SK-N-SH (cell line): ENCODE results near the gene SVIL. TPM values are rescaled to one million over a fixed set of nuclear protein-coding genes. Genes with fewer than 3 reads are reported as not detected.

Source experiments
- CTCF ChIA-PET: fragments of 300-600, 350-600 bp; formaldehyde crosslinking; extraction: SDS; loops from one replicate; lab custom pipeline; 2021; lab: Yijun Ruan, JAX
- POLR2A ChIA-PET: fragments of 350-600 bp; sonication (Branson Sonifier 250); formaldehyde crosslinking; extraction: SDS; loops from one replicate; lab custom pipeline; 2020; ENCODE audit warnings: antibody characterized with exemption, inconsistent platforms; lab: Yijun Ruan, JAX
- DNase-seq: peaks from one replicate; pipeline ENCODE4 v3.0.0; 2012
- H2AFZ ChIP-seq: fragments of 200-600 bp; sonication (generic); 2 replicates; pipeline ENCODE4 v1.8.1; 2016; ENCODE audit warnings: antibody characterized with exemption, mild to moderate bottlenecking, low read depth
- H3F3A ChIP-seq: fragments of 200-600 bp; sonication (generic); replicated peaks from 2 replicates; pipeline ENCODE3; 2016; ENCODE audit warnings: antibody characterized with exemption, mild to moderate bottlenecking; ENCODE audit not compliant: insufficient read depth
- H3K27ac ChIP-seq, 2 experiments: fragments of 200-500 bp in 1 of 2; fragments of 200-600 bp in 1 of 2; sonication (Bioruptor generic) in 1 of 2; sonication (generic), shearing (Covaris generic) in 1 of 2; 2 replicates each; pipeline versions ENCODE4 v1.5.1 to v1.6.1; 2014 to 2016; ENCODE audit warnings: low read depth in 2 of 2, inconsistent platforms in 1 of 2, low read length in 1 of 2, mild to moderate bottlenecking in 1 of 2, mixed read lengths in 1 of 2
- H3K27me3 ChIP-seq: fragments of 200-600 bp; sonication (generic), shearing (Covaris generic); 2 replicates; pipeline ENCODE4 v1.6.1; 2016; ENCODE audit warnings: mixed run types; ENCODE audit not compliant: insufficient read depth
- H3K36me3 ChIP-seq, 2 experiments: fragments of 200-500 bp in 1 of 2; fragments of 200-600 bp in 1 of 2; sonication (Bioruptor generic) in 1 of 2; sonication (generic) in 1 of 2; replicated peaks in 1 of 2; 2 replicates each; pipeline versions ENCODE3 to v1.5.1; 2014 to 2016; ENCODE audit warnings: low read length in 1 of 2, mild to moderate bottlenecking in 1 of 2; ENCODE audit not compliant: insufficient read depth in 2 of 2, control insufficient read depth in 1 of 2
- H3K4me1 ChIP-seq, 2 experiments: fragments of 200-500 bp in 1 of 2; fragments of 200-600 bp in 1 of 2; sonication (Bioruptor generic) in 1 of 2; sonication (generic), shearing (Covaris generic) in 1 of 2; 2 replicates each; pipeline versions ENCODE4 v1.5.1 to v1.6.1; 2014 to 2016; ENCODE audit warnings: low read depth in 1 of 2, low read length in 1 of 2, mixed run types in 1 of 2; ENCODE audit not compliant: insufficient read depth in 2 of 2, control insufficient read depth in 1 of 2
- H3K4me2 ChIP-seq: fragments of 200-600 bp; sonication (generic), shearing (Covaris generic); 2 replicates; pipeline ENCODE4 v1.6.1; 2017; ENCODE audit warnings: mixed run types
- H3K4me3 ChIP-seq, 2 experiments: fragments of 200-500 bp in 1 of 2; fragments of 200-600 bp in 1 of 2; sonication (Bioruptor generic) in 1 of 2; sonication (generic), shearing (Covaris generic) in 1 of 2; 2 replicates each; pipeline versions ENCODE4 v1.5.1 to v1.8.1; 2014 to 2016; ENCODE audit warnings: low read depth in 2 of 2, inconsistent platforms in 1 of 2, low read length in 1 of 2, mild to moderate bottlenecking in 1 of 2, mixed read lengths in 1 of 2, moderate library complexity in 1 of 2
- H3K79me2 ChIP-seq: fragments of 200-600 bp; sonication (generic); 2 replicates; pipeline ENCODE4 v1.8.1; 2017; ENCODE audit warnings: mild to moderate bottlenecking; ENCODE audit not compliant: insufficient read depth
- H3K9ac ChIP-seq: fragments of 200-600 bp; sonication (generic); 2 replicates; pipeline ENCODE4 v1.6.1; 2017; ENCODE audit warnings: mixed run types
- H3K9me2 ChIP-seq: fragments of 200-600 bp; sonication (generic); 2 replicates; pipeline ENCODE4 v1.6.1; 2017; ENCODE audit warnings: mixed run types
- H3K9me3 ChIP-seq: fragments of 200-600 bp; sonication (generic); 2 replicates; pipeline ENCODE4 v1.6.1; 2017; ENCODE audit warnings: mixed run types, mild to moderate bottlenecking, moderate library complexity
- H4K20me1 ChIP-seq: fragments of 200-600 bp; sonication (generic); 2 replicates; pipeline ENCODE4 v1.6.1; 2017; ENCODE audit warnings: mild to moderate bottlenecking, mixed run types; ENCODE audit not compliant: insufficient read depth
- CTCF ChIP-seq: fragments of 200-600 bp; sonication (generic); IDR thresholded peaks from 2 replicates; pipeline ENCODE4 v1.6.1; 2017; ENCODE audit warnings: antibody characterized with exemption, mild to moderate bottlenecking, moderate library complexity
- ELF1 ChIP-seq: IDR thresholded peaks from 2 replicates; pipeline ENCODE4 v1.4.0; 2012
- EP300 ChIP-seq, 2 experiments: IDR thresholded peaks; 2 replicates each; pipeline versions ENCODE4 v1.4.0 to v1.6.1; 2012; ENCODE audit warnings: borderline replicate concordance in 1 of 2, low read depth in 1 of 2, low read length in 1 of 2
- EZH2phosphoT487 ChIP-seq: fragments of 200-600 bp; sonication (generic); IDR thresholded peaks from 2 replicates; pipeline ENCODE4 v1.6.1; 2017; ENCODE audit warnings: low read depth, mixed run types, mild to moderate bottlenecking, antibody characterized with exemption, moderate library complexity, borderline replicate concordance
- FOSL2 ChIP-seq: IDR thresholded peaks from 2 replicates; pipeline ENCODE4 v1.4.0; 2012; ENCODE audit warnings: low read depth, mild to moderate bottlenecking, moderate library complexity, borderline replicate concordance
- FOXM1 ChIP-seq: IDR thresholded peaks from 2 replicates; pipeline ENCODE4 v1.4.0; 2012; ENCODE audit warnings: low read depth, mild to moderate bottlenecking
- GABPA ChIP-seq: IDR thresholded peaks from 2 replicates; pipeline ENCODE4 v1.4.0; 2012; ENCODE audit warnings: low read depth, mild to moderate bottlenecking
- GATA2 ChIP-seq: sonication (generic); formaldehyde crosslinking; IDR thresholded peaks from 2 replicates; pipeline ENCODE4 v1.5.0; 2020; ENCODE audit warnings: mild to moderate bottlenecking, missing genetic modification reagents
- NRF1 ChIP-seq: IDR thresholded peaks from 2 replicates; pipeline ENCODE4 v1.6.1; 2012; ENCODE audit warnings: low read depth, mild to moderate bottlenecking, low read length
- POLR2AphosphoS5 ChIP-seq: IDR thresholded peaks from 2 replicates; pipeline ENCODE4 v1.6.1; 2012; ENCODE audit warnings: low read depth, low read length
- RAD21 ChIP-seq: IDR thresholded peaks from 2 replicates; pipeline ENCODE4 v1.6.1; 2012; ENCODE audit warnings: mild to moderate bottlenecking, low read length
- REST ChIP-seq: IDR thresholded peaks from 2 replicates; pipeline ENCODE4 v1.6.1; 2012; ENCODE audit warnings: mild to moderate bottlenecking, low read depth, low read length, moderate library complexity
- SMC3 ChIP-seq: IDR thresholded peaks from 2 replicates; pipeline ENCODE4 v1.6.1; 2012; ENCODE audit warnings: low read depth, low read length, improper control_type of control experiment
- TCF12 ChIP-seq: IDR thresholded peaks from 2 replicates; pipeline ENCODE4 v1.4.0; 2012
- YY1 ChIP-seq: IDR thresholded peaks from 2 replicates; pipeline ENCODE4 v1.4.0; 2012; ENCODE audit warnings: low read depth, mild to moderate bottlenecking
- WGBS: methylation state at CpG from one replicate; pipeline ENCODE4 v1.1.6; 2017; ENCODE audit warnings: low lambda C conversion rate; 5-methylcytosine and 5-hydroxymethylcytosine counted together
- polyA plus RNA-seq, 3 experiments: library from polyadenylated mRNA; depleted of rRNA; stranded (reverse); fragments of >200 nt; gene quantifications; 2 replicates each; pipeline ENCODE4 v1.2.3, GENCODE V29; 2012
- TF ChIP-seq, protein P1 (sequence below): fragments of 150-350 bp; IDR thresholded peaks from 2 replicates; pipeline ENCODE4 v1.6.1; 2016; ENCODE audit warnings: mild to moderate bottlenecking, low read depth, low read length

SVIL gene
- polyA plus RNA-seq, 1 of the 3 experiments (the other 2 are of a cell fraction), result 48.7 TPM

- H4K20me1 ChIP-seq, result no peaks in the 10 kb centered on the region
- CTCF ChIA-PET, result interaction anchor here (1.2 to 1.8 kb wide), 2 partner anchors 9 to 75 kb away, joined by 3 to 5 read pairs; no protein-coding TSS in a partner anchor
- H3K36me3 ChIP-seq, result no peaks in the 10 kb centered on the region
- no peak overlapping the region for H3K4me3 ChIP-seq
- no peaks in the 10 kb centered on the region for H3K27me3 ChIP-seq
- peaks cover 10% of the 10 kb centered on the region for H3K9me3 ChIP-seq
- no peak overlapping the region for H3K27ac ChIP-seq
- H3K4me1 ChIP-seq, result no peaks in the 10 kb centered on the region
- no peak overlapping the region for H3K4me2 ChIP-seq
- 86% methylated on average over 2 of the region's 2 CpGs for WGBS
- H3F3A ChIP-seq, result no peaks in the 10 kb centered on the region
- no peaks in the 10 kb centered on the region for H3K9me2 ChIP-seq
- POLR2A ChIA-PET, result no interaction called here
- no peak for TF ChIP-seq NRF1
- TF ChIP-seq FOSL2, result no peak
- TF ChIP-seq, protein P1, sequence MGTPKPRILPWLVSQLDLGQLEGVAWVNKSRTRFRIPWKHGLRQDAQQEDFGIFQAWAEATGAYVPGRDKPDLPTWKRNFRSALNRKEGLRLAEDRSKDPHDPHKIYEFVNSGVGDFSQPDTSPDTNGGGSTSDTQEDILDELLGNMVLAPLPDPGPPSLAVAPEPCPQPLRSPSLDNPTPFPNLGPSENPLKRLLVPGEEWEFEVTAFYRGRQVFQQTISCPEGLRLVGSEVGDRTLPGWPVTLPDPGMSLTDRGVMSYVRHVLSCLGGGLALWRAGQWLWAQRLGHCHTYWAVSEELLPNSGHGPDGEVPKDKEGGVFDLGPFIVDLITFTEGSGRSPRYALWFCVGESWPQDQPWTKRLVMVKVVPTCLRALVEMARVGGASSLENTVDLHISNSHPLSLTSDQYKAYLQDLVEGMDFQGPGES, result no peak
- TF ChIP-seq TCF12, result no peak
- no peak for TF ChIP-seq EZH2phosphoT487
- no peak for TF ChIP-seq REST
- no peak for TF ChIP-seq POLR2AphosphoS5
- TF ChIP-seq GATA2 (CRISPR knock-in tag), result no peak
- TF ChIP-seq SMC3, result no peak
- no peak for TF ChIP-seq RAD21
- no peak for TF ChIP-seq ELF1
- TF ChIP-seq GABPA, result no peak
- no peak for TF ChIP-seq EP300 (IDR thresholded peaks at IDR 0.05; ENCODE audit: borderline replicate concordance in 1 of 2, low read depth in 1 of 2, low read length in 1 of 2)
- TF ChIP-seq YY1, result no peak
- no peak for TF ChIP-seq FOXM1
- no peak for TF ChIP-seq CTCF
- H3K9ac ChIP-seq, result no peak overlapping the region
- peaks cover 71% of the 10 kb centered on the region; the same call in 1 of the 2 replicates for H3K79me2 ChIP-seq
- no peak for DNase-seq
- H2AFZ ChIP-seq, result no peak overlapping the region
Observed at GRCh38 chr10:29437871-29438270, 196.9 kb downstream of the SVIL start.
